ENCODE measurements around the gene NPR2. TPM values are rescaled to one million over a fixed set of nuclear protein-coding genes. Genes with fewer than 3 reads are reported as not detected.

Gene NPR2
- total RNA-seq, 1 experiment from 2014 or later: 18.8 TPM

DNA sequence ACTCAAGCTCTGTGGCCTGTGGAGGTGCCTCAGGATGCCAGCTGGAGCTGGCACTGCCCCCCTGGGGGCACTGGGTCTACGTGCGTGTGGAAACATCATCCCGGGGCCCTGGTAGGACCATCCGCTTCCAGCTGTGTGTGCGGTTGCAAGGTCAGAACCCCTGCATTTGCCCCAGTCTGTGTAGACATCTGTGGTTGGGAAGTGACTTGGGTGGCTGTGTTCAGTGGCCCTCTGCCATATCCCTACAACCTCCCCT is 50.2 kb downstream of the NPR2 start:
- no peak for TF ChIP-seq POLR2AphosphoS5 (IDR thresholded peaks at IDR 0.05; ENCODE audit: low read depth, low read length)
- no peak for TF ChIP-seq POLR2A (IDR thresholded peaks at IDR 0.05; ENCODE audit: borderline replicate concordance, extremely low read depth, insufficient read depth, insufficient read length)
- no peak for TF ChIP-seq EGR1 (IDR thresholded peaks at IDR 0.05; ENCODE audit: low read depth)
- TF ChIP-seq, protein P1, sequence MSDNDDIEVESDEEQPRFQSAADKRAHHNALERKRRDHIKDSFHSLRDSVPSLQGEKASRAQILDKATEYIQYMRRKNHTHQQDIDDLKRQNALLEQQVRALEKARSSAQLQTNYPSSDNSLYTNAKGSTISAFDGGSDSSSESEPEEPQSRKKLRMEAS (IDR thresholded peaks at IDR 0.05): no peak
- TF ChIP-seq SP1 (IDR thresholded peaks at IDR 0.05; ENCODE audit: low read depth): no peak
- no peak for TF ChIP-seq ZNF274 (IDR thresholded peaks at IDR 0.05; ENCODE audit: low read depth, low read length)
- no peak for TF ChIP-seq ELF1 (IDR thresholded peaks at IDR 0.05; ENCODE audit: borderline replicate concordance, low read depth)
- TF ChIP-seq FOSL1 (IDR thresholded peaks at IDR 0.05; ENCODE audit: low read depth): no peak
- TF ChIP-seq, protein P2, sequence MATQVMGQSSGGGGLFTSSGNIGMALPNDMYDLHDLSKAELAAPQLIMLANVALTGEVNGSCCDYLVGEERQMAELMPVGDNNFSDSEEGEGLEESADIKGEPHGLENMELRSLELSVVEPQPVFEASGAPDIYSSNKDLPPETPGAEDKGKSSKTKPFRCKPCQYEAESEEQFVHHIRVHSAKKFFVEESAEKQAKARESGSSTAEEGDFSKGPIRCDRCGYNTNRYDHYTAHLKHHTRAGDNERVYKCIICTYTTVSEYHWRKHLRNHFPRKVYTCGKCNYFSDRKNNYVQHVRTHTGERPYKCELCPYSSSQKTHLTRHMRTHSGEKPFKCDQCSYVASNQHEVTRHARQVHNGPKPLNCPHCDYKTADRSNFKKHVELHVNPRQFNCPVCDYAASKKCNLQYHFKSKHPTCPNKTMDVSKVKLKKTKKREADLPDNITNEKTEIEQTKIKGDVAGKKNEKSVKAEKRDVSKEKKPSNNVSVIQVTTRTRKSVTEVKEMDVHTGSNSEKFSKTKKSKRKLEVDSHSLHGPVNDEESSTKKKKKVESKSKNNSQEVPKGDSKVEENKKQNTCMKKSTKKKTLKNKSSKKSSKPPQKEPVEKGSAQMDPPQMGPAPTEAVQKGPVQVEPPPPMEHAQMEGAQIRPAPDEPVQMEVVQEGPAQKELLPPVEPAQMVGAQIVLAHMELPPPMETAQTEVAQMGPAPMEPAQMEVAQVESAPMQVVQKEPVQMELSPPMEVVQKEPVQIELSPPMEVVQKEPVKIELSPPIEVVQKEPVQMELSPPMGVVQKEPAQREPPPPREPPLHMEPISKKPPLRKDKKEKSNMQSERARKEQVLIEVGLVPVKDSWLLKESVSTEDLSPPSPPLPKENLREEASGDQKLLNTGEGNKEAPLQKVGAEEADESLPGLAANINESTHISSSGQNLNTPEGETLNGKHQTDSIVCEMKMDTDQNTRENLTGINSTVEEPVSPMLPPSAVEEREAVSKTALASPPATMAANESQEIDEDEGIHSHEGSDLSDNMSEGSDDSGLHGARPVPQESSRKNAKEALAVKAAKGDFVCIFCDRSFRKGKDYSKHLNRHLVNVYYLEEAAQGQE (IDR thresholded peaks at IDR 0.05; ENCODE audit: low read depth): no peak
- TF ChIP-seq EZH2 (IDR thresholded peaks at IDR 0.05): no peak
- TF ChIP-seq, protein P3, sequence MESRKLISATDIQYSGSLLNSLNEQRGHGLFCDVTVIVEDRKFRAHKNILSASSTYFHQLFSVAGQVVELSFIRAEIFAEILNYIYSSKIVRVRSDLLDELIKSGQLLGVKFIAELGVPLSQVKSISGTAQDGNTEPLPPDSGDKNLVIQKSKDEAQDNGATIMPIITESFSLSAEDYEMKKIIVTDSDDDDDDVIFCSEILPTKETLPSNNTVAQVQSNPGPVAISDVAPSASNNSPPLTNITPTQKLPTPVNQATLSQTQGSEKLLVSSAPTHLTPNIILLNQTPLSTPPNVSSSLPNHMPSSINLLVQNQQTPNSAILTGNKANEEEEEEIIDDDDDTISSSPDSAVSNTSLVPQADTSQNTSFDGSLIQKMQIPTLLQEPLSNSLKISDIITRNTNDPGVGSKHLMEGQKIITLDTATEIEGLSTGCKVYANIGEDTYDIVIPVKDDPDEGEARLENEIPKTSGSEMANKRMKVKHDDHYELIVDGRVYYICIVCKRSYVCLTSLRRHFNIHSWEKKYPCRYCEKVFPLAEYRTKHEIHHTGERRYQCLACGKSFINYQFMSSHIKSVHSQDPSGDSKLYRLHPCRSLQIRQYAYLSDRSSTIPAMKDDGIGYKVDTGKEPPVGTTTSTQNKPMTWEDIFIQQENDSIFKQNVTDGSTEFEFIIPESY (IDR thresholded peaks at IDR 0.05; ENCODE audit: extremely low read depth, insufficient replicate concordance, low read length): no peak
- no peak for TF ChIP-seq CEBPB (IDR thresholded peaks at IDR 0.05; ENCODE audit: low read depth)
- POLR2A ChIA-PET: no interaction called here
- no peaks in the 10 kb centered on the region for H3K9me3 ChIP-seq (ENCODE audit: control insufficient read depth in 1 of 2, insufficient read depth in 1 of 2, low read depth in 1 of 2, low read length in 2 of 2)

More for the DNA sequence above, 50.2 kb downstream of the NPR2 start:
- BruUV-seq (replicated peaks): no TSS peak
- no peaks in the 10 kb centered on the region for H3K9me2 ChIP-seq (ENCODE audit: insufficient read depth)
- RAD21 ChIA-PET (ENCODE audit: low non-redundant PET in 1 of 2, low total read pairs in 2 of 2, uncharacterized antibody in 2 of 2, unreplicated experiment in 2 of 2): no interaction called here
- H3K36me3 ChIP-seq (ENCODE audit: control insufficient read depth in 1 of 2, insufficient read depth in 2 of 2, low read length in 2 of 2): no peaks in the 10 kb centered on the region
- H3K27ac ChIP-seq (ENCODE audit: low read depth, low read length): no peak overlapping the region
- no peaks in the 10 kb centered on the region for H4K20me1 ChIP-seq (ENCODE audit: insufficient read depth)
- DNase-seq (ENCODE audit: low read depth, low spot score) (no peak), ATAC-seq (no peak)
- H3K4me1 ChIP-seq (ENCODE audit: control insufficient read depth in 1 of 2, insufficient read depth in 2 of 2, low read length in 2 of 2): peaks cover 0 to 13% of the 10 kb centered on the region in 2 experiments; a peak in 2 of 4 replicates
- H3K79me2 ChIP-seq (ENCODE audit: insufficient read depth, low read length): no peaks in the 10 kb centered on the region
- intact Hi-C loops (cut with micrococcal nuclease): no loop called here
- no peak overlapping the region for H3K4me2 ChIP-seq (ENCODE audit: low read length)
- H3K4me3 ChIP-seq (replicated peaks in 1 of 2; ENCODE audit: low read depth in 1 of 2, low read length in 2 of 2): no peak overlapping the region
- no peak overlapping the region for H3K9ac ChIP-seq (ENCODE audit: low read length)
- CTCF ChIA-PET: no interaction called here
- H3K27me3 ChIP-seq (ENCODE audit: insufficient read depth, low read length): no peaks in the 10 kb centered on the region
- H2AFZ ChIP-seq (ENCODE audit: low read depth, low read length, poor library complexity, severe bottlenecking): no peak overlapping the region
